CD14-positive monocyte (primary cell): ENCODE measurements around the gene GPRC5C. TPM values are rescaled to one million over a fixed set of nuclear protein-coding genes. Genes with fewer than 3 reads are reported as not detected.
A peak's percentile ranks its signal among the peaks of the same experiment; 100 is the strongest.

Experiments used
- DNase-seq, 3 donors: peaks; one replicate each; pipeline ENCODE4 v3.0.0-alpha.2; 2011 to 2022
- H2AFZ ChIP-seq: 2 replicates; pipeline ENCODE4 v1.6.0; 2012; ENCODE audit warnings: mild to moderate bottlenecking, low read depth, low read length, inconsistent platforms; ENCODE audit not compliant: insufficient read depth, poor library complexity, severe bottlenecking
- H3K27ac ChIP-seq, 2 donors: 1 replicate in 1 of 2; 2 replicates in 1 of 2; pipeline ENCODE4 v1.5.1; 2012 to 2013; ENCODE audit warnings: low read length in 2 of 2, control low read depth in 1 of 2, inconsistent platforms in 1 of 2, low read depth in 1 of 2, mild to moderate bottlenecking in 1 of 2
- H3K27me3 ChIP-seq, 2 donors: one replicate each; pipeline versions ENCODE4 v1.6.0 to v1.6.1; 2011 to 2013; ENCODE audit warnings: low read length in 2 of 2; ENCODE audit not compliant: control insufficient read depth in 2 of 2, insufficient read depth in 2 of 2
- H3K36me3 ChIP-seq, 2 donors: replicated peaks in 1 of 2; 1 replicate in 1 of 2; 2 replicates in 1 of 2; pipeline versions ENCODE4 v1.5.1 to v1.6.1; 2012 to 2013; ENCODE audit warnings: low read length in 2 of 2, control low read depth in 1 of 2, inconsistent platforms in 1 of 2, mild to moderate bottlenecking in 1 of 2; ENCODE audit not compliant: insufficient read depth in 2 of 2, control insufficient read depth in 1 of 2
- H3K4me1 ChIP-seq, 2 donors: 1 replicate in 1 of 2; 2 replicates in 1 of 2; pipeline versions ENCODE4 v1.5.1 to v1.6.1; 2012 to 2013; ENCODE audit warnings: low read length in 2 of 2, control low read depth in 1 of 2, inconsistent platforms in 1 of 2, mild to moderate bottlenecking in 1 of 2, moderate library complexity in 1 of 2; ENCODE audit not compliant: insufficient read depth in 2 of 2, control insufficient read depth in 1 of 2
- H3K4me2 ChIP-seq: replicated peaks from 2 replicates; pipeline ENCODE3; 2012; ENCODE audit warnings: low read length, moderate library complexity, mild to moderate bottlenecking; ENCODE audit not compliant: poor library complexity, severe bottlenecking; ENCODE audit errors: extremely low read depth
- H3K4me3 ChIP-seq, 3 experiments: fragments of 200-600 bp in 1 of 3; sonication (generic) in 1 of 3; replicated peaks in 1 of 3; 1 replicate in 2 of 3; 2 replicates in 1 of 3; pipeline ENCODE4 v1.5.1; 2011 to 2013; ENCODE audit warnings: low read length in 3 of 3, mild to moderate bottlenecking in 3 of 3, control low read depth in 2 of 3, low read depth in 2 of 3, inconsistent platforms in 1 of 3, moderate library complexity in 1 of 3
- H3K79me2 ChIP-seq: 2 replicates; pipeline ENCODE4 v1.6.0; 2012; ENCODE audit warnings: mild to moderate bottlenecking, control low read depth, inconsistent platforms, low read length, moderate library complexity; ENCODE audit not compliant: insufficient read depth
- H3K9ac ChIP-seq: 2 replicates; pipeline ENCODE4 v1.6.0; 2017; ENCODE audit warnings: low read length, mild to moderate bottlenecking; ENCODE audit not compliant: insufficient read depth, poor library complexity, severe bottlenecking
- H3K9me3 ChIP-seq, 2 donors: replicated peaks in 1 of 2; 1 replicate in 1 of 2; 2 replicates in 1 of 2; pipeline versions ENCODE4 v1.5.1 to v1.6.1; 2012 to 2013; ENCODE audit warnings: low read length in 2 of 2, control low read depth in 1 of 2; ENCODE audit not compliant: control insufficient read depth in 1 of 2, insufficient read depth in 1 of 2
- H4K20me1 ChIP-seq: 2 replicates; pipeline ENCODE4 v1.6.0; 2012; ENCODE audit warnings: mild to moderate bottlenecking, low read length, control low read depth, moderate library complexity; ENCODE audit not compliant: insufficient read depth
- H3K27ac Mint-ChIP-seq, 7 donors: one replicate each; pipeline ENCODE4 v1.8.0; 2020; ENCODE audit warnings: mild to moderate bottlenecking in 7 of 7, mixed read lengths in 7 of 7, moderate library complexity in 6 of 7, inconsistent platforms in 2 of 7
- H3K27me3 Mint-ChIP-seq, 3 donors: one replicate each; pipeline ENCODE4 v1.8.0; 2021 to 2022; ENCODE audit warnings: low read depth in 3 of 3, mild to moderate bottlenecking in 3 of 3, mixed read lengths in 3 of 3, moderate library complexity in 3 of 3, inconsistent platforms in 1 of 3
- H3K36me3 Mint-ChIP-seq, 2 donors: one replicate each; pipeline ENCODE4 v1.8.0; 2020; ENCODE audit warnings: mixed read lengths in 2 of 2, inconsistent platforms in 1 of 2, mild to moderate bottlenecking in 1 of 2
- H3K4me1 Mint-ChIP-seq: one replicate; pipeline ENCODE4 v1.8.0; 2020; ENCODE audit warnings: mild to moderate bottlenecking, mixed read lengths
- H3K4me3 Mint-ChIP-seq, 2 donors: one replicate each; pipeline ENCODE4 v1.8.0; 2020; ENCODE audit warnings: mild to moderate bottlenecking in 2 of 2, mixed read lengths in 2 of 2, moderate library complexity in 1 of 2
- H3K9me3 Mint-ChIP-seq, 7 donors: one replicate each; pipeline ENCODE4 v1.8.0; 2020 to 2022; ENCODE audit warnings: mixed read lengths in 7 of 7, mild to moderate bottlenecking in 6 of 7, moderate library complexity in 6 of 7, inconsistent platforms in 2 of 7
- WGBS: methylation state at CpG from one replicate; pipeline ENCODE4 v1.1.5; 2013; ENCODE audit warnings: missing lambda C conversion rate; ENCODE audit not compliant: insufficient coverage; 5-methylcytosine and 5-hydroxymethylcytosine counted together
- intact Hi-C, 2 donors: fragments of 100-400 bp; cut with micrococcal nuclease; formaldehyde crosslinking; loops; one replicate each; pipeline versions ENCODE4 v1.15.0 to v1.15.1; 2023
- polyA plus RNA-seq, 3 donors: library from polyadenylated mRNA; depleted of rRNA in 1 of 3; unstranded in 2 of 3; stranded (reverse) in 1 of 3; fragments of 300-500 nt in 2 of 3; fragments of >200 nt in 1 of 3; fragmentation: Illumina TruSeq in 2 of 3; gene quantifications; 1 replicate in 2 of 3; 2 replicates in 1 of 3; pipeline ENCODE4 v1.2.3, GENCODE V29; 2012 to 2021
- TF ChIP-seq, protein P1 (sequence below): fragments of 200-600 bp; IDR thresholded peaks from one replicate; pipeline ENCODE4 v1.8.0; 2022; ENCODE audit warnings: antibody characterized with exemption, mild to moderate bottlenecking

The GPRC5C gene
- polyA plus RNA-seq, 3 donors = 0.47 to 3.3 (median 1.9) TPM

DNA sequence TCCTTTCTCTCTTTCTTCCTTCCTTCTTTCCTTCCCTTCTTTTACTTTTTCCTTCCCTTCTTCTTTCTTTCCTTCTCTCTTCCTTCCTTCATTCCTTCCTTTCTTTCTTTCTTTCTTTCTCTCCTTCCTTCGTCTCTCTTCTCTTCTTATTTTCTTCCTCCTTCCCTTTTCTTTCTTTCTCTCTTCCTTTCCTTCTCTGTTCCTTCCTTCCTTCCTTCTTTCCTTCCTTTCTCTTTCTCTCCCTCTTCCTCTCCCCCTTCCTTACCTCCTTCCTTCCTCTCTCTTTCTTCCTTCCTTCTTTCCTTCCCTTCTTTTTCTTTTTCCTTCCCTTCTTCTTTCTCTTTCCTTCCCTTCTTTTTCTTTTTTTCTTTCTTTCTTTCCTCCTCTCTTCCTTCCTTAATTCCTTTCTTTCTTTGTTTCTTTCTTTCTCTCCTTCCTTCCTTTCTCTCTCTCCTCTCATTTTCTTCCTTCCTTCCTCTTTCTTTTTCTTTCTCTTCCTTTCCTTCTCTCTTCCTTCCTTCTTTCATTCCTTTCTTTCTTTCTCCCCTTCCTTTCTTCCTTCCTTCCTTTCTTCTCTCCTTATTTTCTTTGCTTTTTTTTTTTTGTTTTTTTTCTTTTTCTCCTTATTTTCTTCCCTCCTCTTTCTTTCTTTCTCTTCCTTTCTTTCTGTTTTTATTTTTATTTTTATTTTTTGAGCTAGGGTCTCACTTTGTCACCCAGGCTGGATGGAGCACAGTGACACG lies 41.8 kb upstream of the GPRC5C start:
- Mint-ChIP-seq H3K4me1 (peaks cover 38% of the 10 kb centered on the region), H3K36me3 (peaks cover 0 to 4% of the 10 kb centered on the region in 2 donors), H3K9me3 (peaks cover 3 to 14% (median 9%) of the 10 kb centered on the region in 7 donors), H3K27ac (peak overlapping the region in 1 of 7 donors; percentile 50), H3K27me3 (peaks cover 8 to 16% (median 12%) of the 10 kb centered on the region in 3 donors), H3K4me3 (peak overlapping the region in 1 of 2 donors; percentile 51)
- no peak overlapping the region for H3K27ac ChIP-seq
- TF ChIP-seq, protein P1, sequence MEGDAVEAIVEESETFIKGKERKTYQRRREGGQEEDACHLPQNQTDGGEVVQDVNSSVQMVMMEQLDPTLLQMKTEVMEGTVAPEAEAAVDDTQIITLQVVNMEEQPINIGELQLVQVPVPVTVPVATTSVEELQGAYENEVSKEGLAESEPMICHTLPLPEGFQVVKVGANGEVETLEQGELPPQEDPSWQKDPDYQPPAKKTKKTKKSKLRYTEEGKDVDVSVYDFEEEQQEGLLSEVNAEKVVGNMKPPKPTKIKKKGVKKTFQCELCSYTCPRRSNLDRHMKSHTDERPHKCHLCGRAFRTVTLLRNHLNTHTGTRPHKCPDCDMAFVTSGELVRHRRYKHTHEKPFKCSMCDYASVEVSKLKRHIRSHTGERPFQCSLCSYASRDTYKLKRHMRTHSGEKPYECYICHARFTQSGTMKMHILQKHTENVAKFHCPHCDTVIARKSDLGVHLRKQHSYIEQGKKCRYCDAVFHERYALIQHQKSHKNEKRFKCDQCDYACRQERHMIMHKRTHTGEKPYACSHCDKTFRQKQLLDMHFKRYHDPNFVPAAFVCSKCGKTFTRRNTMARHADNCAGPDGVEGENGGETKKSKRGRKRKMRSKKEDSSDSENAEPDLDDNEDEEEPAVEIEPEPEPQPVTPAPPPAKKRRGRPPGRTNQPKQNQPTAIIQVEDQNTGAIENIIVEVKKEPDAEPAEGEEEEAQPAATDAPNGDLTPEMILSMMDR = no peak
- H3K27me3 ChIP-seq = no peaks in the 10 kb centered on the region
- no peak for DNase-seq
- intact Hi-C loops = loop anchor here in 1 of 2 donors (5.0 kb wide), 1 partner anchor 32 kb away; no protein-coding TSS in a partner anchor
- no peaks in the 10 kb centered on the region for H4K20me1 ChIP-seq
- no peak overlapping the region for H3K4me2 ChIP-seq
- H3K4me1 ChIP-seq = peaks cover 15 to 31% of the 10 kb centered on the region in 2 donors
- WGBS = 58% methylated on average over 1 of the region's 2 CpGs
- no peak overlapping the region for H3K9ac ChIP-seq
- no peak overlapping the region for H3K4me3 ChIP-seq
- no peaks in the 10 kb centered on the region for H3K79me2 ChIP-seq
- no peaks in the 10 kb centered on the region for H3K36me3 ChIP-seq
- peaks cover 0 to 11% of the 10 kb centered on the region in 2 donors for H3K9me3 ChIP-seq
- no peak overlapping the region for H2AFZ ChIP-seq

DNA sequence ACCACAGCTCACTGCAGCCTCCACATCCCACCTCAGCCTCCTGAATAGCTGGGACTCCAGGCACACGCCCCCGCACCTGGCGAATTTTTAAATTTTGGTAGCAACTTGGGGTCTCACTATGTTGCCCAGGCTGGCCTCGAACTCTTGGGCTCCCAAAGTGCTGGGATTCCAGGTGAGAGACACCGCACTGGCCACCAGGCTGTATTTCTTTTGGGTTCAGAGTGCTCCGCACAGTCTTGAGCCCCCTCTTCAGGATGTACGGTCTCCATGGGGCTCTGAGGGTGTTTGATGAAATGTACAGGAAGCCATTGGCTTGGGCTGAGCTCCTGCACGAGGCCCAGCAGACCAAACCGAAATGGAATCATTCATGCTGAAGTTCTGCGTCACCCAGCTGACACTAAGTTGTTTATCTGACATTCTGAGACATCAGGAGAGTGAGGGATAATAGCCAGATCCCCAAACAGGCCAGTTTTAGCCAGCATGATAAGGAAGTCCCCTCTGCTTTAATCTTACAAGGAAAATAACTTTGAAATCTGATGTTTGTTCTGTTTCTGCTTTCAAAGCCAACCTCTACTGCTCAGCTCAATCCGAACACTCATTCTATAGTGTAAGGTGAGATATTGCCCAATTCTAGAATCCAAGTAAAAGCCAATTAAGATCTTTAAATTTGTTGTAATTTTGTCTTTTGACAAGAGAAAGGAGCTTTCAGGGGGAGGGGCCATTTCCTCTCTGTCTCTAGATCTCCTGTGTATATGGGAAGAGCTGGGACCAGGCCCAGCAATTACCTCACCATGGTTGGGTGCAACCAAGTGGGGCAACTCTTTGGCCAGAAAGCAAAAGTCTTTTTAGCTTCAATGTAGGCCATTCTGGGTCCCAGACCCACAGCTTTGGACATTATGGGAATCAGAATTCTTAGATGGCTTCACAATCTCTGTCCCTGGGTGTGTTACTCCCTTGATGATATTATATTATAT lies 40.9 kb upstream of the GPRC5C start:
- Mint-ChIP-seq H3K9me3 (peaks cover 3 to 14% (median 9%) of the 10 kb centered on the region in 7 donors), H3K36me3 (peaks cover 0 to 4% of the 10 kb centered on the region in 2 donors), H3K27me3 (peaks cover 6 to 12% (median 11%) of the 10 kb centered on the region in 3 donors), H3K4me3 (no peak overlapping the region), H3K4me1 (peaks cover 37% of the 10 kb centered on the region), H3K27ac (no peak overlapping the region)
- H3K4me2 ChIP-seq = no peak overlapping the region
- no peaks in the 10 kb centered on the region for H3K79me2 ChIP-seq
- no peak overlapping the region for H3K27ac ChIP-seq
- H3K9ac ChIP-seq = no peak overlapping the region
- no peak for DNase-seq
- H4K20me1 ChIP-seq = no peaks in the 10 kb centered on the region
- H3K9me3 ChIP-seq = peaks cover 0 to 11% of the 10 kb centered on the region in 2 donors
- peaks cover 15 to 30% of the 10 kb centered on the region in 2 donors for H3K4me1 ChIP-seq
- no peak overlapping the region for H3K4me3 ChIP-seq
- no peaks in the 10 kb centered on the region for H3K27me3 ChIP-seq
- WGBS = 91% methylated on average over 10 of the region's 11 CpGs
- no peak overlapping the region for H2AFZ ChIP-seq
- TF ChIP-seq, protein P1 = no peak
- intact Hi-C loops = no loop called here
- no peaks in the 10 kb centered on the region for H3K36me3 ChIP-seq
